Liver (tissue), 9 donors: ENCODE measurements around the gene SCAF11. TPM values are rescaled to one million over a fixed set of nuclear protein-coding genes. Genes with fewer than 3 reads are reported as not detected.

Experiments used
- DNase-seq: peaks from one replicate; pipeline ENCODE4 v3.0.0-alpha.2; 2017; ENCODE audit warnings: low spot score
- H3K27ac ChIP-seq, 2 donors: one replicate each; pipeline ENCODE4 v1.7.0; 2013; ENCODE audit warnings: inconsistent platforms in 2 of 2, low read length in 2 of 2, control low read depth in 1 of 2, low read depth in 1 of 2, mild to moderate bottlenecking in 1 of 2
- H3K27me3 ChIP-seq, 4 donors: one replicate each; pipeline versions ENCODE4 v1.6.1 to v1.7.0; 2013; ENCODE audit warnings: low read length in 3 of 4, inconsistent platforms in 1 of 4, mild to moderate bottlenecking in 1 of 4, moderate library complexity in 1 of 4; ENCODE audit not compliant: control insufficient read depth in 4 of 4, insufficient read depth in 4 of 4
- H3K36me3 ChIP-seq, 4 donors: one replicate each; pipeline versions ENCODE4 v1.6.1 to v1.7.0; 2013; ENCODE audit warnings: low read length in 3 of 4, mild to moderate bottlenecking in 3 of 4, low read depth in 1 of 4, moderate library complexity in 1 of 4; ENCODE audit not compliant: control insufficient read depth in 4 of 4, insufficient read depth in 3 of 4
- H3K4me1 ChIP-seq, 4 donors: one replicate each; pipeline versions ENCODE4 v1.6.1 to v1.7.0; 2013; ENCODE audit warnings: low read length in 3 of 4, mild to moderate bottlenecking in 3 of 4, moderate library complexity in 1 of 4; ENCODE audit not compliant: control insufficient read depth in 4 of 4, insufficient read depth in 4 of 4
- H3K4me3 ChIP-seq, 3 donors: one replicate each; pipeline versions ENCODE4 v1.6.1 to v1.7.0; 2013; ENCODE audit warnings: low read length in 3 of 3, control low read depth in 1 of 3, low read depth in 1 of 3, mild to moderate bottlenecking in 1 of 3
- H3K9ac ChIP-seq, 2 donors: one replicate each; pipeline ENCODE4 v1.7.0; 2013; ENCODE audit warnings: low read length in 2 of 2, mild to moderate bottlenecking in 2 of 2, moderate library complexity in 2 of 2, control low read depth in 1 of 2, low read depth in 1 of 2
- H3K9me3 ChIP-seq, 4 donors: one replicate each; pipeline versions ENCODE4 v1.6.1 to v1.7.0; 2013; ENCODE audit warnings: low read length in 3 of 4; ENCODE audit not compliant: control insufficient read depth in 4 of 4
- ATF3 ChIP-seq: IDR thresholded peaks from 2 replicates; pipeline ENCODE4 v1.6.1; 2016; ENCODE audit warnings: antibody characterized with exemption
- CTCF ChIP-seq: fragments of 150-350 bp; IDR thresholded peaks from 2 replicates; pipeline ENCODE4 v1.5.1; 2017; ENCODE audit warnings: improper control_type of control experiment, low read depth, low read length; ENCODE audit not compliant: missing input control
- EGR1 ChIP-seq, 2 donors: IDR thresholded peaks; 2 replicates each; pipeline ENCODE4 v1.6.1; 2016 to 2018; ENCODE audit warnings: antibody characterized with exemption in 2 of 2, low read depth in 2 of 2
- GABPA ChIP-seq, 2 donors: IDR thresholded peaks in 1 of 2; conservative IDR thresholded peaks in 1 of 2; 2 replicates each; pipeline ENCODE4 v1.6.1; 2016; ENCODE audit warnings: antibody characterized with exemption in 2 of 2, mild to moderate bottlenecking in 1 of 2, moderate library complexity in 1 of 2
- HNF4A ChIP-seq, 2 donors: conservative IDR thresholded peaks; 2 replicates each; pipeline ENCODE4 v1.6.1; 2016; ENCODE audit warnings: antibody characterized with exemption in 2 of 2, mild to moderate bottlenecking in 2 of 2
- HNF4G ChIP-seq: IDR thresholded peaks from 2 replicates; pipeline ENCODE4 v1.6.1; 2016; ENCODE audit warnings: antibody characterized with exemption
- JUND ChIP-seq, 2 donors: IDR thresholded peaks; 2 replicates each; pipeline ENCODE4 v1.6.1; 2016; ENCODE audit warnings: antibody characterized with exemption in 2 of 2
- MAX ChIP-seq: IDR thresholded peaks from 2 replicates; pipeline ENCODE4 v1.6.1; 2016; ENCODE audit warnings: antibody characterized with exemption
- RAD21 ChIP-seq, 2 donors: IDR thresholded peaks; 2 replicates each; pipeline ENCODE4 v1.6.1; 2016; ENCODE audit warnings: antibody characterized with exemption in 2 of 2, mild to moderate bottlenecking in 2 of 2
- REST ChIP-seq: IDR thresholded peaks from 2 replicates; pipeline ENCODE4 v1.6.1; 2016; ENCODE audit warnings: antibody characterized with exemption, mild to moderate bottlenecking
- RXRA ChIP-seq, 2 donors: IDR thresholded peaks; 2 replicates each; pipeline ENCODE4 v1.6.1; 2017 to 2018; ENCODE audit warnings: antibody characterized with exemption in 2 of 2, mild to moderate bottlenecking in 1 of 2
- SP1 ChIP-seq: IDR thresholded peaks from 2 replicates; pipeline ENCODE4 v1.6.1; 2018; ENCODE audit warnings: antibody characterized with exemption, mild to moderate bottlenecking
- TAF1 ChIP-seq: conservative IDR thresholded peaks from 2 replicates; pipeline ENCODE4 v1.6.1; 2016; ENCODE audit warnings: antibody characterized with exemption, mild to moderate bottlenecking
- YY1 ChIP-seq: IDR thresholded peaks from 2 replicates; pipeline ENCODE4 v1.6.1; 2016; ENCODE audit warnings: antibody characterized with exemption, mild to moderate bottlenecking
- ZBTB33 ChIP-seq: IDR thresholded peaks from 2 replicates; pipeline ENCODE4 v1.6.1; 2016; ENCODE audit warnings: antibody characterized with exemption
- WGBS: extraction: QIAGEN DNeasy Blood & Tissue Kit; methylation state at CpG from one replicate; pipeline ENCODE4 v1.1.7; 2013; 5-methylcytosine and 5-hydroxymethylcytosine counted together
- polyA plus RNA-seq, 2 donors: library from polyadenylated mRNA; stranded (reverse) in 1 of 2; unstranded in 1 of 2; fragments of 200-250 nt in 1 of 2; fragments of >200 nt in 1 of 2; fragmentation: Nextera tagmentation in 1 of 2; extraction: Ambion mirVana in 1 of 2; gene quantifications; one replicate each; pipeline versions ENCODE4 v1.2.1 to v1.2.3, GENCODE V29; 2013 to 2015
- total RNA-seq, 2 donors: library from RNA; depleted of rRNA; stranded (reverse); fragments of >200 nt; gene quantifications; one replicate each; pipeline ENCODE4 v1.2.3, GENCODE V29; 2014
- donor health status: healthy.
- donor health status: healthy.
- donor health status: healthy.
- donor health status: healthy.
- donor health status: healthy.

The SCAF11 gene
- total and polyA plus RNA-seq, 4 donors = 15.6 to 80.0 (median 43.9) TPM

- Histone ChIP-seq H3K36me3 (peaks cover 0 to 21% (median 9%) of the 10 kb centered on the region in 4 donors), H3K9ac (no peak overlapping the region), H3K9me3 (no peaks in the 10 kb centered on the region), H3K27me3 (no peaks in the 10 kb centered on the region), H3K27ac (no peak overlapping the region), H3K4me1 (peaks cover 0 to 7% (median 0%) of the 10 kb centered on the region in 4 donors), H3K4me3 (no peak overlapping the region)
- 59% methylated on average over 1 of the region's 1 CpG for WGBS
- DNase-seq = no peak
- no peak for TF ChIP-seq EGR1 (IDR thresholded peaks at IDR 0.05; ENCODE audit: low read depth in 2 of 2)
- TF ChIP-seq REST = no peak
- TF ChIP-seq GABPA (IDR thresholded peaks at IDR 0.05 in 1 of 2, conservative IDR thresholded peaks at IDR 0.05 in 1 of 2) = no peak
- no peak for TF ChIP-seq MAX
- no peak for TF ChIP-seq ZBTB33
- TF ChIP-seq RXRA (IDR thresholded peaks at IDR 0.05) = no peak
- TF ChIP-seq ATF3 = no peak
- no peak for TF ChIP-seq CTCF
- no peak for TF ChIP-seq YY1
- no peak for TF ChIP-seq TAF1
- no peak for TF ChIP-seq JUND (IDR thresholded peaks at IDR 0.05)
- TF ChIP-seq HNF4G = no peak
- no peak for TF ChIP-seq HNF4A (conservative IDR thresholded peaks at IDR 0.05)
- TF ChIP-seq RAD21 (IDR thresholded peaks at IDR 0.05) = no peak
- no peak for TF ChIP-seq SP1
Observed at GRCh38 chr12:45966486-45966885, 23.9 kb downstream of the SCAF11 start.
